Ovary (tissue), 9 donors: ENCODE data around the gene CCL21. TPM values are rescaled to one million over a fixed set of nuclear protein-coding genes. Genes with fewer than 3 reads are reported as not detected.
A peak's percentile ranks its signal among the peaks of the same experiment; 100 is the strongest.

ENCODE experiments used
- DNase-seq, 5 donors: peaks; one replicate each; pipeline ENCODE4 v3.0.0-alpha.2; 2019 to 2020
- H3K27ac ChIP-seq, 2 donors: fragments of 200-600 bp; one replicate each; pipeline versions ENCODE4 v1.5.1 to v1.8.0; 2019 to 2022
- H3K27me3 ChIP-seq: fragments of 200-600 bp; one replicate; pipeline ENCODE4 v1.8.0; 2022
- H3K36me3 ChIP-seq: fragments of 200-600 bp; sonication (generic); one replicate; pipeline ENCODE4 v1.5.1; 2019
- H3K4me1 ChIP-seq: one replicate; pipeline ENCODE4 v1.8.1; 2013; ENCODE audit warnings: mild to moderate bottlenecking, moderate library complexity; ENCODE audit not compliant: insufficient read depth
- H3K4me3 ChIP-seq: fragments of 200-600 bp; sonication (generic); one replicate; pipeline ENCODE4 v1.5.1; 2017
- H3K9me3 ChIP-seq, 2 donors: fragments of 200-600 bp in 1 of 2; sonication (generic) in 1 of 2; one replicate each; pipeline versions ENCODE4 v1.5.1 to v1.8.1; 2013 to 2019; ENCODE audit warnings: mild to moderate bottlenecking in 1 of 2, moderate library complexity in 1 of 2
- EP300 ChIP-seq: sonication (generic); formaldehyde crosslinking; IDR thresholded peaks from one replicate; pipeline ENCODE4 v1.6.1; 2017; ENCODE audit warnings: antibody characterized with exemption
- POLR2A ChIP-seq: fragments of 450-650 bp; IDR thresholded peaks from one replicate; pipeline ENCODE4 v1.6.1; 2017; ENCODE audit warnings: antibody characterized with exemption, mild to moderate bottlenecking, moderate library complexity
- WGBS, 3 donors: extraction: QIAGEN DNeasy Blood & Tissue Kit in 1 of 3; methylation state at CpG; one replicate each; pipeline versions ENCODE4 v1.1.5 to v1.1.7; 2013 to 2017; 5-methylcytosine and 5-hydroxymethylcytosine counted together
- intact Hi-C, 4 donors: fragments of 100-400 bp; cut with DNase I; formaldehyde crosslinking; loops; one replicate each; pipeline versions ENCODE4 v1.11.0 to v1.15.1; 2022 to 2023
- polyA plus RNA-seq, 2 donors: library from polyadenylated mRNA; stranded (reverse); fragments of 200-250 nt in 1 of 2; fragments of 350-450 nt in 1 of 2; fragmentation: Illumina TruSeq in 1 of 2; extraction: RNeasy Lipid Tissue Mini Kit (QIAGEN cat#74804) in 1 of 2; gene quantifications; one replicate each; pipeline ENCODE4 v1.2.3, GENCODE V29; 2013 to 2014
- total RNA-seq, 7 donors: library from RNA; depleted of rRNA in 2 of 7; stranded (reverse); fragments of >200 nt in 2 of 7; fragmentation: NEBNext Ultra II Directional in 3 of 7; extraction: Animal tissue kit (Norgen Biotek cat#: 25700) in 3 of 7; gene quantifications; one replicate each; pipeline versions ENCODE4 v1.1.0 to v1.2.4, GENCODE V29; 2016 to 2023
- TF ChIP-seq, protein P1 (sequence below), 3 donors: fragments of 450-650 bp in 2 of 3; fragments of 200-600 bp in 1 of 3; IDR thresholded peaks; one replicate each; pipeline versions ENCODE4 v1.5.1 to v1.8.0; 2016 to 2022; ENCODE audit warnings: antibody characterized with exemption in 3 of 3, mild to moderate bottlenecking in 1 of 3
- donor health status: DM: no; HTN: no; CAD: no; lungs with moderate emphysema.
- donor health status: DM: no; HTN: no; CAD: no.
- donor health status: Bipolar disorder and iron deficiency.
- donor health status: DM: yes; HTN: yes; CAD: no.
- donor health status: DM: no; HTN: no; CAD: no.
- donor health status: DM: yes; HTN: yes; CAD: no.

CCL21 gene
- total and polyA plus RNA-seq, 9 donors, result 1.5 to 83.6 (median 34.2) TPM

GRCh38 chr9:34665381-34666250 lies 44.3 kb downstream of the CCL21 start:
- no peaks in the 10 kb centered on the region for H3K36me3 ChIP-seq
- peaks cover 4% of the 10 kb centered on the region for H3K4me1 ChIP-seq
- H3K9me3 ChIP-seq, result no peaks in the 10 kb centered on the region
- peak overlapping the region; percentile 81 for H3K4me3 ChIP-seq
- peak; percentile 40 for TF ChIP-seq EP300
- peak; percentile 95 for TF ChIP-seq POLR2A
- TF ChIP-seq, protein P1, sequence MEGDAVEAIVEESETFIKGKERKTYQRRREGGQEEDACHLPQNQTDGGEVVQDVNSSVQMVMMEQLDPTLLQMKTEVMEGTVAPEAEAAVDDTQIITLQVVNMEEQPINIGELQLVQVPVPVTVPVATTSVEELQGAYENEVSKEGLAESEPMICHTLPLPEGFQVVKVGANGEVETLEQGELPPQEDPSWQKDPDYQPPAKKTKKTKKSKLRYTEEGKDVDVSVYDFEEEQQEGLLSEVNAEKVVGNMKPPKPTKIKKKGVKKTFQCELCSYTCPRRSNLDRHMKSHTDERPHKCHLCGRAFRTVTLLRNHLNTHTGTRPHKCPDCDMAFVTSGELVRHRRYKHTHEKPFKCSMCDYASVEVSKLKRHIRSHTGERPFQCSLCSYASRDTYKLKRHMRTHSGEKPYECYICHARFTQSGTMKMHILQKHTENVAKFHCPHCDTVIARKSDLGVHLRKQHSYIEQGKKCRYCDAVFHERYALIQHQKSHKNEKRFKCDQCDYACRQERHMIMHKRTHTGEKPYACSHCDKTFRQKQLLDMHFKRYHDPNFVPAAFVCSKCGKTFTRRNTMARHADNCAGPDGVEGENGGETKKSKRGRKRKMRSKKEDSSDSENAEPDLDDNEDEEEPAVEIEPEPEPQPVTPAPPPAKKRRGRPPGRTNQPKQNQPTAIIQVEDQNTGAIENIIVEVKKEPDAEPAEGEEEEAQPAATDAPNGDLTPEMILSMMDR (IDR thresholded peaks at IDR 0.05), result peak in 1 of 3 donors; percentile 45
- H3K27me3 ChIP-seq, result no peaks in the 10 kb centered on the region
- WGBS, 3 donors, result 1% methylated on average over 40 to 55 of the region's 55 CpGs
- DNase-seq, result peak; percentile 96 to 98 (median 98)
- intact Hi-C loops, result loop anchor here in 1 of 4 donors (10.0 kb wide), 1 partner anchor 1501 kb away; the partner anchor contains the start of gene B4GALT1
- H3K27ac ChIP-seq, result peak overlapping the region; percentile 94 to 98

GRCh38 chr9:34665067-34665380 lies 44.9 kb downstream of the CCL21 start:
- Histone ChIP-seq H3K27me3 (no peaks in the 10 kb centered on the region), H3K4me1 (peaks cover 4% of the 10 kb centered on the region), H3K36me3 (no peaks in the 10 kb centered on the region), H3K4me3 (peak overlapping the region; percentile 81), H3K27ac (peak overlapping the region; percentile 59 to 94), H3K9me3 (no peaks in the 10 kb centered on the region)
- intact Hi-C loops, result loop anchor here in 1 of 4 donors (10.0 kb wide), 1 partner anchor 1500 kb away; the partner anchor contains the start of gene B4GALT1
- WGBS, 3 donors, result 0 to 2% (median 1%) methylated on average over 7 to 26 of the region's 26 CpGs
- DNase-seq, result no peak
- TF ChIP-seq EP300 (no peak), POLR2A (no peak)
- TF ChIP-seq, protein P1 (IDR thresholded peaks at IDR 0.05), result no peak

DNA sequence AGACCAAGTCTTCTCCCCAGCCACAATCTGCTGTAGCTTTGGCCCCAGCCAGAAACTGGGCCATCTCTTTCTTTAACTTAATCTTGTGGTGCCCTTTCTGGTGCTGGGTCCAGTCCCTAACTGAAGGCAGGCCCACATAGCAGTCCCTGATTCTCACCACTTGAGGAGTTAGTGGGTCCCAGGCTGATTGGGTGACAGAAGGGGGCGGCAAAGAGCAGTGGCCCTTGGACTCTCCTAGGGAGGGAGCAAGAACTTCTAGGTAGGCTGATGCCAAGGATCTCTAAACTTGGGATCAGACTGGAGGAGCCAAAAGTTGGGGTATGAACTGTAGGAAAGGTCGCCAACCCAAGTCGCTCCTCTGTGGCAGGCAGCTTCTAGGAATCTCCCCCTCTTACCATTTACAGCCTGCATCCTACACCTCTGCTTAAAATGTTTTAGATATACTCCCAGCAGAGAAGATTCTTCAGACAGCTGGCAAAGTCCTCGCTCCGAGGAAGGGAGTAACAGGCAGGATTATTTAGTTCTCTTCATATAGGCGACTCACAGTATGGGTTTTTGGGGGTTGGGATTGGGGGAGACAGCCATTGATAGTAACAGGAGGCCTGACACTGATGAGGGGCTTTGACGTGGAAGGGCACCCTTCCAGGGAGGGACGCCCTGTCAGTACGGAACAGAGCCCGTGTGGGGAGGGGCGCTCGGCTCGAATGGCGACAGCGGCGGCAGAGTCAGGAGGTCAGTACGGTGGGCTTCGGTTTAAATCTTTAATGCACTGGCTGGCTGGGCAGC lies 45.5 kb downstream of the CCL21 start:
- peaks cover 4% of the 10 kb centered on the region for H3K4me1 ChIP-seq
- TF ChIP-seq POLR2A, result no peak
- TF ChIP-seq, protein P1 (IDR thresholded peaks at IDR 0.05), result peak; percentile 36 to 62 (median 58)
- H3K27ac ChIP-seq, result peak overlapping the region; percentile 59 to 94
- 14 to 23% (median 18%) methylated on average over 18 of the region's 18 CpGs for WGBS, 3 donors
- H3K36me3 ChIP-seq, result no peaks in the 10 kb centered on the region
- no peaks in the 10 kb centered on the region for H3K27me3 ChIP-seq
- H3K9me3 ChIP-seq, result no peaks in the 10 kb centered on the region
- intact Hi-C loops, result loop anchor here in 1 of 4 donors (10.0 kb wide), 1 partner anchor 1500 kb away; the partner anchor contains the start of gene B4GALT1
- peak; percentile 70 to 83 (median 76) for DNase-seq
- peak overlapping the region; percentile 81 for H3K4me3 ChIP-seq

- Histone ChIP-seq H3K4me1 (peaks cover 4% of the 10 kb centered on the region), H3K4me3 (no peak overlapping the region), H3K27ac (no peak overlapping the region), H3K27me3 (no peaks in the 10 kb centered on the region), H3K36me3 (no peaks in the 10 kb centered on the region), H3K9me3 (no peaks in the 10 kb centered on the region)
- intact Hi-C loops, result loop anchor here in 1 of 4 donors (10.0 kb wide), 1 partner anchor 1498 kb away; the partner anchor contains the start of gene B4GALT1
- no peak for DNase-seq
- TF ChIP-seq EP300, result no peak
- TF ChIP-seq, protein P1 (IDR thresholded peaks at IDR 0.05), result no peak
- TF ChIP-seq POLR2A, result no peak
Observed at GRCh38 chr9:34663303-34663605, 46.7 kb downstream of the CCL21 start.
